Measurements from ENCODE around the gene EFNA2. TPM values are rescaled to one million over a fixed set of nuclear protein-coding genes. Genes with fewer than 3 reads are reported as not detected.

Gene EFNA2
- total and polyA plus RNA-seq, 2 experiments from 2014 or later, result 2.7 to 10.3 TPM

DNA sequence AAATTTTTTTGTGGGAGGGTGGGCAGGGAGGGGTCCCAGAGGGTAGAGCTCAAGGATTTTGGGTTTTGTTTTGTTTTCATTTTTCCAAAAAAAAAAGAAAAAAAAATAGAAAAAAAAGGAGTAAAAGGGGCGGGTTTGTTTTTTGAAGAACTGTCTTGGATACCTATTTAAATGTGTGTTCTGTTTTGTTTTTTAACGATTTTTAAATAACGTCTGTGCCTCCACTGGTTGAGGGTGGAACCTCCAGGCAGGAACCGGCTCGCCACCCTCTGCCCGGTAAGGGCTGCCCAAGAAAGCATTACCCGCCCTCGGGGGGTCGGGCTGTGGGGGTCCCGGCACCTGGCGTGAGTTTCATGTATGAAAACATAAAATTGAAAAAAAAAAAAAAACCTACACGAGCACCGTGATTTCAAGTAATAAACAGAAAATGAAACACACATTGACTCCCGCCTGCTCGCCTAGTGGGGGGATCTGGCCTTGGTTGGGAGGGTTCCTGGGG is 26.9 kb upstream of the EFNA2 start (continued):
- TF ChIP-seq, protein P1, sequence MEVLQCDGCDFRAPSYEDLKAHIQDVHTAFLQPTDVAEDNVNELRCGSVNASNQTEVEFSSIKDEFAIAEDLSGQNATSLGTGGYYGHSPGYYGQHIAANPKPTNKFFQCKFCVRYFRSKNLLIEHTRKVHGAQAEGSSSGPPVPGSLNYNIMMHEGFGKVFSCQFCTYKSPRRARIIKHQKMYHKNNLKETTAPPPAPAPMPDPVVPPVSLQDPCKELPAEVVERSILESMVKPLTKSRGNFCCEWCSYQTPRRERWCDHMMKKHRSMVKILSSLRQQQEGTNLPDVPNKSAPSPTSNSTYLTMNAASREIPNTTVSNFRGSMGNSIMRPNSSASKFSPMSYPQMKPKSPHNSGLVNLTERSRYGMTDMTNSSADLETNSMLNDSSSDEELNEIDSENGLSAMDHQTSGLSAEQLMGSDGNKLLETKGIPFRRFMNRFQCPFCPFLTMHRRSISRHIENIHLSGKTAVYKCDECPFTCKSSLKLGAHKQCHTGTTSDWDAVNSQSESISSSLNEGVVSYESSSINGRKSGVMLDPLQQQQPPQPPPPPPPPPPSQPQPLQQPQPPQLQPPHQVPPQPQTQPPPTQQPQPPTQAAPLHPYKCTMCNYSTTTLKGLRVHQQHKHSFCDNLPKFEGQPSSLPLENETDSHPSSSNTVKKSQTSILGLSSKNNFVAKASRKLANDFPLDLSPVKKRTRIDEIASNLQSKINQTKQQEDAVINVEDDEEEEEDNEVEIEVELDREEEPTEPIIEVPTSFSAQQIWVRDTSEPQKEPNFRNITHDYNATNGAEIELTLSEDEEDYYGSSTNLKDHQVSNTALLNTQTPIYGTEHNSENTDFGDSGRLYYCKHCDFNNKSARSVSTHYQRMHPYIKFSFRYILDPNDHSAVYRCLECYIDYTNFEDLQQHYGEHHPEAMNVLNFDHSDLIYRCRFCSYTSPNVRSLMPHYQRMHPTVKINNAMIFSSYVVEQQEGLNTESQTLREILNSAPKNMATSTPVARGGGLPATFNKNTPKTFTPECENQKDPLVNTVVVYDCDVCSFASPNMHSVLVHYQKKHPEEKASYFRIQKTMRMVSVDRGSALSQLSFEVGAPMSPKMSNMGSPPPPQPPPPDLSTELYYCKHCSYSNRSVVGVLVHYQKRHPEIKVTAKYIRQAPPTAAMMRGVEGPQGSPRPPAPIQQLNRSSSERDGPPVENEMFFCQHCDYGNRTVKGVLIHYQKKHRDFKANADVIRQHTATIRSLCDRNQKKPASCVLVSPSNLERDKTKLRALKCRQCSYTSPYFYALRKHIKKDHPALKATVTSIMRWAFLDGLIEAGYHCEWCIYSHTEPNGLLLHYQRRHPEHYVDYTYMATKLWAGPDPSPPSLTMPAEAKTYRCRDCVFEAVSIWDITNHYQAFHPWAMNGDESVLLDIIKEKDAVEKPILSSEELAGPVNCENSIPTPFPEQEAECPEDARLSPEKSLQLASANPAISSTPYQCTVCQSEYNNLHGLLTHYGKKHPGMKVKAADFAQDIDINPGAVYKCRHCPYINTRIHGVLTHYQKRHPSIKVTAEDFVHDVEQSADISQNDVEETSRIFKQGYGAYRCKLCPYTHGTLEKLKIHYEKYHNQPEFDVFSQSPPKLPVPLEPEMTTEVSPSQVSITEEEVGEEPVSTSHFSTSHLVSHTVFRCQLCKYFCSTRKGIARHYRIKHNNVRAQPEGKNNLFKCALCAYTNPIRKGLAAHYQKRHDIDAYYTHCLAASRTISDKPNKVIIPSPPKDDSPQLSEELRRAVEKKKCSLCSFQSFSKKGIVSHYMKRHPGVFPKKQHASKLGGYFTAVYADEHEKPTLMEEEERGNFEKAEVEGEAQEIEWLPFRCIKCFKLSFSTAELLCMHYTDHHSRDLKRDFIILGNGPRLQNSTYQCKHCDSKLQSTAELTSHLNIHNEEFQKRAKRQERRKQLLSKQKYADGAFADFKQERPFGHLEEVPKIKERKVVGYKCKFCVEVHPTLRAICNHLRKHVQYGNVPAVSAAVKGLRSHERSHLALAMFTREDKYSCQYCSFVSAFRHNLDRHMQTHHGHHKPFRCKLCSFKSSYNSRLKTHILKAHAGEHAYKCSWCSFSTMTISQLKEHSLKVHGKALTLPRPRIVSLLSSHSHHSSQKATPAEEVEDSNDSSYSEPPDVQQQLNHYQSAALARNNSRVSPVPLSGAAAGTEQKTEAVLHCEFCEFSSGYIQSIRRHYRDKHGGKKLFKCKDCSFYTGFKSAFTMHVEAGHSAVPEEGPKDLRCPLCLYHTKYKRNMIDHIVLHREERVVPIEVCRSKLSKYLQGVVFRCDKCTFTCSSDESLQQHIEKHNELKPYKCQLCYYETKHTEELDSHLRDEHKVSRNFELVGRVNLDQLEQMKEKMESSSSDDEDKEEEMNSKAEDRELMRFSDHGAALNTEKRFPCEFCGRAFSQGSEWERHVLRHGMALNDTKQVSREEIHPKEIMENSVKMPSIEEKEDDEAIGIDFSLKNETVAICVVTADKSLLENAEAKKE (CRISPR knock-in tag; IDR thresholded peaks at IDR 0.05), result no peak
- TF ChIP-seq NANOG (IDR thresholded peaks at IDR 0.05; ENCODE audit: borderline replicate concordance) (no peak), STAT1 (IDR thresholded peaks at IDR 0.05; ENCODE audit: unreplicated experiment) (no peak), EZH2 (IDR thresholded peaks at IDR 0.05; ENCODE audit: low read depth, unreplicated experiment) (no peak)

DNA sequence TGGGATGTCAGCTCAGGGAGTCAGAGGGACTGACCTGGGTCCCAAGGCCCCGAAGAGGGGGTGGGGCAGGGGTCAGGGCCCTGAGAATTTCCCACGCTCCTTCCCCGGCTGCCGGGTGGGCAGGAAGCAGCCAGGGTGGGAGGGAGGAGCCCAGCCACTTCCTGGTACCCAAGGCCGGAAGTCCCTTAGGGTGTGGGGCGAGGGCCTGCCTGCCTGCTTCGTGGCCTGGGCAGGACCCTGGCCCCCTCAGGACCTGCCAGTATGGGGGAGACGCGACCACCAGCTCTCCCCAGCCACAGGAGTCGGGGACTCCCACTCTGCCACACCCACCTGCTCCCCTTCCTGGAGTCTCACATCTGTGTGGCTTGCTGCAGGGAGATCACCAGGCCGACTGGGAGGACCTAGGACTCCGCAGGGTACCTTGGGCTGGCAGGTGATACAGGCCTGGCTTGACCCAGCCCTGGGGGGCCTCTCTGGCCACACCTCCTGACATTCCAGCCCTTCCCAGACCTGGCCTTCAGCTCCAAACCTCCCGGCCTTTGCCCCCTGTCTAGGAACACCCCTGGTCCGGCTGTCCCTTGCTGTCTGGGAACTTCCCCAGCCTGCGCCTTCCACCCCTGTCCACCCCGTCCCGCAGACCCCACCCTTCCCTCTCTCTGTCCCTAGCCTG is 26.3 kb upstream of the EFNA2 start:
- TF ChIP-seq ZNF114 (CRISPR knock-in tag; IDR thresholded peaks at IDR 0.05) (no peak), CREB1 (CRISPR knock-in tag; IDR thresholded peaks at IDR 0.05; ENCODE audit: low read depth) (no peak), POLR2AphosphoS5 (IDR thresholded peaks at IDR 0.05; ENCODE audit: low read depth) (peak; percentile 74), JUNB (IDR thresholded peaks at IDR 0.05; ENCODE audit: unreplicated experiment) (no peak)
- TF ChIP-seq, protein P2, sequence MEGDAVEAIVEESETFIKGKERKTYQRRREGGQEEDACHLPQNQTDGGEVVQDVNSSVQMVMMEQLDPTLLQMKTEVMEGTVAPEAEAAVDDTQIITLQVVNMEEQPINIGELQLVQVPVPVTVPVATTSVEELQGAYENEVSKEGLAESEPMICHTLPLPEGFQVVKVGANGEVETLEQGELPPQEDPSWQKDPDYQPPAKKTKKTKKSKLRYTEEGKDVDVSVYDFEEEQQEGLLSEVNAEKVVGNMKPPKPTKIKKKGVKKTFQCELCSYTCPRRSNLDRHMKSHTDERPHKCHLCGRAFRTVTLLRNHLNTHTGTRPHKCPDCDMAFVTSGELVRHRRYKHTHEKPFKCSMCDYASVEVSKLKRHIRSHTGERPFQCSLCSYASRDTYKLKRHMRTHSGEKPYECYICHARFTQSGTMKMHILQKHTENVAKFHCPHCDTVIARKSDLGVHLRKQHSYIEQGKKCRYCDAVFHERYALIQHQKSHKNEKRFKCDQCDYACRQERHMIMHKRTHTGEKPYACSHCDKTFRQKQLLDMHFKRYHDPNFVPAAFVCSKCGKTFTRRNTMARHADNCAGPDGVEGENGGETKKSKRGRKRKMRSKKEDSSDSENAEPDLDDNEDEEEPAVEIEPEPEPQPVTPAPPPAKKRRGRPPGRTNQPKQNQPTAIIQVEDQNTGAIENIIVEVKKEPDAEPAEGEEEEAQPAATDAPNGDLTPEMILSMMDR (conservative IDR thresholded peaks at IDR 0.05; ENCODE audit: low read depth in 2 of 2), result no peak
- DNase-seq (ENCODE audit: low spot score), result peak; percentile 81
- peaks cover 38% of the 10 kb centered on the region for H3K27me3 Mint-ChIP-seq (ENCODE audit: insufficient read depth, low read depth, poor library complexity)
- H3K36me3 Mint-ChIP-seq (ENCODE audit: low read depth), result peaks cover 51% of the 10 kb centered on the region
- Histone ChIP-seq H3F3A (replicated peaks; ENCODE audit: low read depth) (peaks cover 76% of the 10 kb centered on the region), H3K27ac (ENCODE audit: low read depth) (peak overlapping the region; percentile 94), H3K4me3 (peak overlapping the region; percentile 95), H3K36me3 (ENCODE audit: insufficient read depth) (peaks cover 19% of the 10 kb centered on the region), H3K27me3 (ENCODE audit: insufficient read depth) (no peaks in the 10 kb centered on the region), H3K4me1 (ENCODE audit: insufficient read depth) (peaks cover 54% of the 10 kb centered on the region), H2AFZ (no peak overlapping the region), H3K4me2 (peak overlapping the region; percentile 82), H3K79me2 (replicated peaks; ENCODE audit: insufficient read depth) (peaks cover 23% of the 10 kb centered on the region), H4K20me1 (replicated peaks; ENCODE audit: insufficient read depth) (peaks cover 24% of the 10 kb centered on the region), H3K9me2 (ENCODE audit: insufficient read depth) (no peaks in the 10 kb centered on the region)
- peak; percentile 38 for ATAC-seq
- H3K27ac Mint-ChIP-seq, result peak overlapping the region; percentile 91
- peak overlapping the region; percentile 55 for H3K4me3 Mint-ChIP-seq
- H3K9me3 Mint-ChIP-seq, result no peaks in the 10 kb centered on the region; the same call in 1 of the 3 replicates
- H3K4me1 Mint-ChIP-seq, result peaks cover 59% of the 10 kb centered on the region

Measured in GM23338 (cell line).